ENCODE results near the gene BAZ2B. TPM values are rescaled to one million over a fixed set of nuclear protein-coding genes. Genes with fewer than 3 reads are reported as not detected.

The BAZ2B gene
- total RNA-seq, 1 experiment from 2014 or later: 19.9 TPM

DNA sequence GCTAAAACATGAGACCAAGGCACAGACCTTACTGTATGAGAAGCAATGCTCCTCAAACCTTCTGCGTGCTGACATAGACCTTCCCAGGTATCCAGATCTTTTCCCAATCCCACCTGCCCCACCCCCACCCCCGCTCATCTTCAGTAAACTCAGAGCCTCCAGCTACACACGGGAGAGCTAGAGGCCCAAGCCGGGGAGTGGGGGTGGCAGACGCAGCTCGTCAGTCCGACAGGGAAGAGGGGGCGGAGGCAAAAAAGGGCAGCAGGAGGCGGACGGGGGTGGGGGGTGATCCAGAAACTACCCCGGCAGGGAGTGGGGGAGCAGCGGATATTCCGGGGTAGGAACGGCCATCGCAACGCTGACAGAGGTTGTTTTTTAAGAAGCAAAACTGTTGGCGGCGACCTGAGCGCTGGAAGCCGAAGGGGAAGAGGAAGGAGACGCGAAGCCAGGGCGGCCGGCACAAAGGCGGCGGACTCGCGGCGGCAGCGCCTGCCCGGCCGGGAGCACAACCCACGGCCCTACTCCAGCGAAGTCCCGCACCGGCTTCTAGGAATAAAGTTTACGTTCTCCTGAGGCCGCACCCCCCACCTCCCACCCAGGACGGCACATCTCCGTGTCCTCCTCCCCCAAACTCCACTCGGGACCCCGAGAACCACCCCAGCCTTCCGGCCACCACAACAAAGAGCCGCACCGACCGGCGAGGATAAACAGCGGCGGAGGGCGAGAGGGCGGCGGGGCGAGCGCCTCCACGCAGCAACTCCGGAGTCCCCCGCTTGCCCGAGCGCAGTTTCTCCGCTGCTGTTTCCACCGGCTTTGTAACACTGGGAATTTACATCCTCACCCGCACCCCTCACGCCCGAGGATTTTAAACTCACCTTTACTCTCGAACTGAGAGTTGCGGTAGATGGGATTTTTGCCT, 722 bp downstream of the BAZ2B start:
- Histone ChIP-seq H3K4me3 (replicated peaks in 1 of 2; ENCODE audit: low read depth in 1 of 2, low read length in 2 of 2) (peak overlapping the region; percentile 60 to 70), H3K79me2 (ENCODE audit: insufficient read depth, low read length) (no peaks in the 10 kb centered on the region), H3K27me3 (ENCODE audit: insufficient read depth, low read length) (no peaks in the 10 kb centered on the region), H3K36me3 (ENCODE audit: control insufficient read depth in 1 of 2, insufficient read depth in 2 of 2, low read length in 2 of 2) (no peaks in the 10 kb centered on the region), H3K9me2 (ENCODE audit: insufficient read depth) (peaks cover 8% of the 10 kb centered on the region; the same call in 1 of the 2 replicates), H2AFZ (ENCODE audit: low read depth, low read length, poor library complexity, severe bottlenecking) (peak overlapping the region; percentile 39), H3K9ac (ENCODE audit: low read length) (peak overlapping the region; percentile 66), H4K20me1 (ENCODE audit: insufficient read depth) (no peaks in the 10 kb centered on the region), H3K4me1 (ENCODE audit: control insufficient read depth in 1 of 2, insufficient read depth in 2 of 2, low read length in 2 of 2) (peaks cover 10 to 19% of the 10 kb centered on the region in 2 experiments; a peak in 3 of 4 replicates), H3K27ac (ENCODE audit: low read depth, low read length) (peak overlapping the region; percentile 63), H3K4me2 (ENCODE audit: low read length) (peak overlapping the region; percentile 84), H3K9me3 (ENCODE audit: control insufficient read depth in 1 of 2, insufficient read depth in 1 of 2, low read depth in 1 of 2, low read length in 2 of 2) (no peaks in the 10 kb centered on the region)
- ATAC-seq (peak; percentile 89), DNase-seq (ENCODE audit: low read depth, low spot score) (peak; percentile 46)
- ChIA-PET CTCF (no interaction called here), POLR2A (interaction anchor here (0.6 to 1.2 kb wide), 4 partner anchors 96 to 389 kb away, joined by 3 to 4 read pairs (median 4); partner anchors contain the start of gene MARCHF7), RAD21 (ENCODE audit: low non-redundant PET in 1 of 2, low total read pairs in 2 of 2, uncharacterized antibody in 2 of 2, unreplicated experiment in 2 of 2) (interaction anchor here (0.5 to 0.7 kb wide), 4 partner anchors 74 to 354 kb away, joined by 3 to 8 read pairs (median 4); partner anchors contain the start of gene MARCHF7 (in 1 of the 2))
- BruUV-seq (replicated peaks): TSS peak; percentile 78
- intact Hi-C loops (cut with micrococcal nuclease): loop anchor here (2.0 to 5.0 kb wide), 3 partner anchors 15 to 328 kb away; partner anchors contain the start of genes MARCHF7 and WDSUB1
- TF ChIP-seq CBX3 (IDR thresholded peaks at IDR 0.05; ENCODE audit: low read depth) (no peak), POLR2AphosphoS5 (IDR thresholded peaks at IDR 0.05; ENCODE audit: low read depth, low read length) (peak; percentile 77), YY1 (IDR thresholded peaks at IDR 0.05; ENCODE audit: extremely low read depth, insufficient replicate concordance, low read depth, low read length) (peak; percentile 32), SRF (IDR thresholded peaks at IDR 0.05; ENCODE audit: low read depth) (no peak), ZNF274 (IDR thresholded peaks at IDR 0.05; ENCODE audit: low read depth, low read length) (no peak), EZH2phosphoT487 (IDR thresholded peaks at IDR 0.05; ENCODE audit: borderline replicate concordance) (no peak), ZFX (IDR thresholded peaks at IDR 0.05) (peak; percentile 47), TCF7L2 (IDR thresholded peaks at IDR 0.05; ENCODE audit: borderline replicate concordance, extremely low read depth, insufficient read depth, insufficient read length) (peak; percentile 91), SIN3A (IDR thresholded peaks at IDR 0.05; ENCODE audit: low read depth) (no peak), EGR1 (IDR thresholded peaks at IDR 0.05; ENCODE audit: low read depth) (peak; percentile 85), RAD21 (IDR thresholded peaks at IDR 0.05; ENCODE audit: low read depth) (no peak)
- TF ChIP-seq, protein P1, sequence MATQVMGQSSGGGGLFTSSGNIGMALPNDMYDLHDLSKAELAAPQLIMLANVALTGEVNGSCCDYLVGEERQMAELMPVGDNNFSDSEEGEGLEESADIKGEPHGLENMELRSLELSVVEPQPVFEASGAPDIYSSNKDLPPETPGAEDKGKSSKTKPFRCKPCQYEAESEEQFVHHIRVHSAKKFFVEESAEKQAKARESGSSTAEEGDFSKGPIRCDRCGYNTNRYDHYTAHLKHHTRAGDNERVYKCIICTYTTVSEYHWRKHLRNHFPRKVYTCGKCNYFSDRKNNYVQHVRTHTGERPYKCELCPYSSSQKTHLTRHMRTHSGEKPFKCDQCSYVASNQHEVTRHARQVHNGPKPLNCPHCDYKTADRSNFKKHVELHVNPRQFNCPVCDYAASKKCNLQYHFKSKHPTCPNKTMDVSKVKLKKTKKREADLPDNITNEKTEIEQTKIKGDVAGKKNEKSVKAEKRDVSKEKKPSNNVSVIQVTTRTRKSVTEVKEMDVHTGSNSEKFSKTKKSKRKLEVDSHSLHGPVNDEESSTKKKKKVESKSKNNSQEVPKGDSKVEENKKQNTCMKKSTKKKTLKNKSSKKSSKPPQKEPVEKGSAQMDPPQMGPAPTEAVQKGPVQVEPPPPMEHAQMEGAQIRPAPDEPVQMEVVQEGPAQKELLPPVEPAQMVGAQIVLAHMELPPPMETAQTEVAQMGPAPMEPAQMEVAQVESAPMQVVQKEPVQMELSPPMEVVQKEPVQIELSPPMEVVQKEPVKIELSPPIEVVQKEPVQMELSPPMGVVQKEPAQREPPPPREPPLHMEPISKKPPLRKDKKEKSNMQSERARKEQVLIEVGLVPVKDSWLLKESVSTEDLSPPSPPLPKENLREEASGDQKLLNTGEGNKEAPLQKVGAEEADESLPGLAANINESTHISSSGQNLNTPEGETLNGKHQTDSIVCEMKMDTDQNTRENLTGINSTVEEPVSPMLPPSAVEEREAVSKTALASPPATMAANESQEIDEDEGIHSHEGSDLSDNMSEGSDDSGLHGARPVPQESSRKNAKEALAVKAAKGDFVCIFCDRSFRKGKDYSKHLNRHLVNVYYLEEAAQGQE (IDR thresholded peaks at IDR 0.05; ENCODE audit: low read depth): no peak
- TF ChIP-seq, protein P2, sequence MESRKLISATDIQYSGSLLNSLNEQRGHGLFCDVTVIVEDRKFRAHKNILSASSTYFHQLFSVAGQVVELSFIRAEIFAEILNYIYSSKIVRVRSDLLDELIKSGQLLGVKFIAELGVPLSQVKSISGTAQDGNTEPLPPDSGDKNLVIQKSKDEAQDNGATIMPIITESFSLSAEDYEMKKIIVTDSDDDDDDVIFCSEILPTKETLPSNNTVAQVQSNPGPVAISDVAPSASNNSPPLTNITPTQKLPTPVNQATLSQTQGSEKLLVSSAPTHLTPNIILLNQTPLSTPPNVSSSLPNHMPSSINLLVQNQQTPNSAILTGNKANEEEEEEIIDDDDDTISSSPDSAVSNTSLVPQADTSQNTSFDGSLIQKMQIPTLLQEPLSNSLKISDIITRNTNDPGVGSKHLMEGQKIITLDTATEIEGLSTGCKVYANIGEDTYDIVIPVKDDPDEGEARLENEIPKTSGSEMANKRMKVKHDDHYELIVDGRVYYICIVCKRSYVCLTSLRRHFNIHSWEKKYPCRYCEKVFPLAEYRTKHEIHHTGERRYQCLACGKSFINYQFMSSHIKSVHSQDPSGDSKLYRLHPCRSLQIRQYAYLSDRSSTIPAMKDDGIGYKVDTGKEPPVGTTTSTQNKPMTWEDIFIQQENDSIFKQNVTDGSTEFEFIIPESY (IDR thresholded peaks at IDR 0.05; ENCODE audit: extremely low read depth, insufficient replicate concordance, low read length): no peak
- TF ChIP-seq, protein P3, sequence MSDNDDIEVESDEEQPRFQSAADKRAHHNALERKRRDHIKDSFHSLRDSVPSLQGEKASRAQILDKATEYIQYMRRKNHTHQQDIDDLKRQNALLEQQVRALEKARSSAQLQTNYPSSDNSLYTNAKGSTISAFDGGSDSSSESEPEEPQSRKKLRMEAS (IDR thresholded peaks at IDR 0.05): no peak
- TF ChIP-seq, protein P4, sequence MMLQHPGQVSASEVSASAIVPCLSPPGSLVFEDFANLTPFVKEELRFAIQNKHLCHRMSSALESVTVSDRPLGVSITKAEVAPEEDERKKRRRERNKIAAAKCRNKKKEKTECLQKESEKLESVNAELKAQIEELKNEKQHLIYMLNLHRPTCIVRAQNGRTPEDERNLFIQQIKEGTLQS (IDR thresholded peaks at IDR 0.05): no peak
- TF ChIP-seq, protein P5, sequence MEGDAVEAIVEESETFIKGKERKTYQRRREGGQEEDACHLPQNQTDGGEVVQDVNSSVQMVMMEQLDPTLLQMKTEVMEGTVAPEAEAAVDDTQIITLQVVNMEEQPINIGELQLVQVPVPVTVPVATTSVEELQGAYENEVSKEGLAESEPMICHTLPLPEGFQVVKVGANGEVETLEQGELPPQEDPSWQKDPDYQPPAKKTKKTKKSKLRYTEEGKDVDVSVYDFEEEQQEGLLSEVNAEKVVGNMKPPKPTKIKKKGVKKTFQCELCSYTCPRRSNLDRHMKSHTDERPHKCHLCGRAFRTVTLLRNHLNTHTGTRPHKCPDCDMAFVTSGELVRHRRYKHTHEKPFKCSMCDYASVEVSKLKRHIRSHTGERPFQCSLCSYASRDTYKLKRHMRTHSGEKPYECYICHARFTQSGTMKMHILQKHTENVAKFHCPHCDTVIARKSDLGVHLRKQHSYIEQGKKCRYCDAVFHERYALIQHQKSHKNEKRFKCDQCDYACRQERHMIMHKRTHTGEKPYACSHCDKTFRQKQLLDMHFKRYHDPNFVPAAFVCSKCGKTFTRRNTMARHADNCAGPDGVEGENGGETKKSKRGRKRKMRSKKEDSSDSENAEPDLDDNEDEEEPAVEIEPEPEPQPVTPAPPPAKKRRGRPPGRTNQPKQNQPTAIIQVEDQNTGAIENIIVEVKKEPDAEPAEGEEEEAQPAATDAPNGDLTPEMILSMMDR (IDR thresholded peaks at IDR 0.05 in 2 of 3, conservative IDR thresholded peaks at IDR 0.05 in 1 of 3; ENCODE audit: borderline replicate concordance in 1 of 3, insufficient read depth in 1 of 3, low read depth in 2 of 3, low read length in 2 of 3): no peak
